Activated T-cell treated with anti-CD3 and anti-CD28 coated beads for 1 hour (primary cell): ENCODE results near the gene STAT6.

Experiments used
- DNase-seq: peaks from one replicate; pipeline ENCODE4 v3.0.0-alpha.2; 2020; ENCODE audit warnings: low read depth

The STAT6 gene

DNA sequence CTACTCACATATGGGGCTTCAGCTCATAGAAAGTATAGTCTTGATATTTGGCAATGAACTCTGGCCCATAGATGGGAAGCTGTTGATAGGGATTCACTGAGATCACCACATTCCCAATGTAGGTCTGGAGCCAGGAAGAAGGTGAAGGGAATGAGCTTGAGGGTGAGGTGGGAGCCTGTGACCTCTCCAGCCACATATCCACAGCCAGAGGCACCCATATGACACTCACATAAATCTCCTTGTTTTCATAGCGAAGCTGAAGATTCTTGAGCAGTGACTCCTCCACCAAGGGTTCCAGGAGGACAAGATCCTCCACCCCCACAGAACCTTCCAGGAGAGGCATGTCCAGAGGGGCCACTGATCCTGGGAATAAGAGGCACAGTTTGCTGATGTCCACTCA, 63.2 kb downstream of the STAT6 start:
- DNase-seq: no peak

- no peak for DNase-seq
Measured at GRCh38 chr12:57046947-57047890, 63.9 kb downstream of the STAT6 start.

GRCh38 chr12:57046086-57046791, 64.9 kb downstream of the STAT6 start:
- no peak for DNase-seq
